Bronchial epithelial cell (primary cell): ENCODE measurements around the gene ERFE. TPM values are rescaled to one million over a fixed set of nuclear protein-coding genes. Genes with fewer than 3 reads are reported as not detected.

ENCODE experiments used
- DNase-seq: peaks from one replicate; pipeline ENCODE4 v3.0.0-alpha.2; 2010; ENCODE audit warnings: low read depth
- FAIRE-seq: peaks from 2 replicates; lab custom pipeline; 2011; peaks lifted over from hg19 to GRCh38; lab: Jason Lieb, UNC
- H3K27me3 ChIP-seq: 2 replicates; pipeline ENCODE4 v1.5.1; 2011; ENCODE audit warnings: low read length; ENCODE audit not compliant: control insufficient read depth, insufficient read depth
- H3K36me3 ChIP-seq: 2 replicates; pipeline ENCODE4 v1.5.1; 2011; ENCODE audit warnings: low read length; ENCODE audit not compliant: control insufficient read depth, insufficient read depth
- H3K4me3 ChIP-seq: 2 replicates; pipeline ENCODE4 v1.5.1; 2011; ENCODE audit warnings: mild to moderate bottlenecking, low read depth, low read length, control low read depth
- CTCF ChIP-seq: IDR thresholded peaks from 2 replicates; pipeline ENCODE4 v1.5.1; 2011; ENCODE audit warnings: mild to moderate bottlenecking, moderate library complexity, low read length, control low read depth, inconsistent platforms; ENCODE audit not compliant: insufficient read depth, severe bottlenecking
- total RNA-seq: library from RNA; depleted of rRNA; stranded (reverse); fragments of >200 nt; gene quantifications from 2 replicates; pipeline ENCODE4 v1.2.1, GENCODE V29; 2014

ERFE gene
- total RNA-seq, 1 donor from 2014 or later = 4.2 TPM

- DNase-seq (no peak), FAIRE-seq (no peak)
- Histone ChIP-seq H3K4me3 (no peak overlapping the region), H3K36me3 (peaks cover 31% of the 10 kb centered on the region), H3K27me3 (no peaks in the 10 kb centered on the region)
- no peak for TF ChIP-seq CTCF
These were observed 21.8 kb downstream of the ERFE start for GRCh38 chr2:238180554-238180953.

- Histone ChIP-seq H3K4me3 (no peak overlapping the region), H3K27me3 (no peaks in the 10 kb centered on the region), H3K36me3 (peaks cover 34% of the 10 kb centered on the region)
- DNase-seq = no peak
- no peak for TF ChIP-seq CTCF
- FAIRE-seq = no peak
These were observed 23.6 kb downstream of the ERFE start for GRCh38 chr2:238182362-238182761.

- TF ChIP-seq CTCF = no peak
- Histone ChIP-seq H3K4me3 (no peak overlapping the region), H3K27me3 (no peaks in the 10 kb centered on the region), H3K36me3 (peaks cover 34% of the 10 kb centered on the region)
- DNase-seq = no peak
- FAIRE-seq = no peak
These were observed 25.1 kb downstream of the ERFE start for GRCh38 chr2:238183821-238184220.

- no peak for TF ChIP-seq CTCF
- Histone ChIP-seq H3K4me3 (no peak overlapping the region), H3K27me3 (no peaks in the 10 kb centered on the region), H3K36me3 (peaks cover 25% of the 10 kb centered on the region)
- DNase-seq (no peak), FAIRE-seq (no peak)
These were observed 29.1 kb downstream of the ERFE start for GRCh38 chr2:238187618-238188548.

GRCh38 chr2:238190445-238190844, 31.7 kb downstream of the ERFE start:
- Histone ChIP-seq H3K36me3 (peaks cover 17% of the 10 kb centered on the region), H3K27me3 (no peaks in the 10 kb centered on the region), H3K4me3 (no peak overlapping the region)
- no peak for DNase-seq
- TF ChIP-seq CTCF = no peak
- no peak for FAIRE-seq
